LNCaP clone FGC (cell line): ENCODE measurements around the gene ADGRV1.

Experiments used
- DNase-seq: peaks from one replicate; pipeline ENCODE4 v3.0.0-alpha.2; 2011; ENCODE audit warnings: low read depth
- H3K4me3 ChIP-seq: 2 replicates; pipeline ENCODE4 v1.5.1; 2011; ENCODE audit warnings: mild to moderate bottlenecking, low read depth, low read length, control low read depth
- CTCF ChIP-seq: IDR thresholded peaks from 2 replicates; pipeline ENCODE4 v1.5.1; 2012; ENCODE audit warnings: mild to moderate bottlenecking; ENCODE audit not compliant: control insufficient read depth, insufficient read depth; ENCODE audit errors: extremely low read depth

ADGRV1 gene

GRCh38 chr5:90853750-90854149 lies 295.2 kb downstream of the ADGRV1 start:
- H3K4me3 ChIP-seq, result no peak overlapping the region
- TF ChIP-seq CTCF, result no peak
- no peak for DNase-seq

- DNase-seq, result no peak
- TF ChIP-seq CTCF, result no peak
Measured at GRCh38 chr5:90854169-90854568, 295.6 kb downstream of the ADGRV1 start.

GRCh38 chr5:90855296-90856010 lies 296.9 kb downstream of the ADGRV1 start:
- no peak for DNase-seq
- H3K4me3 ChIP-seq, result no peak overlapping the region
- no peak for TF ChIP-seq CTCF

More at GRCh38 chr5:90854169-90854568, 295.6 kb downstream of the ADGRV1 start:
- no peak overlapping the region for H3K4me3 ChIP-seq

GRCh38 chr5:90861843-90862586 lies 303.4 kb downstream of the ADGRV1 start:
- peak; percentile 55 for TF ChIP-seq CTCF
- no peak for DNase-seq
- H3K4me3 ChIP-seq, result no peak overlapping the region

GRCh38 chr5:90865180-90865579 lies 306.6 kb downstream of the ADGRV1 start:
- no peak overlapping the region for H3K4me3 ChIP-seq
- no peak for DNase-seq
- TF ChIP-seq CTCF, result no peak

GRCh38 chr5:90866333-90866732 lies 307.7 kb downstream of the ADGRV1 start:
- no peak for DNase-seq
- H3K4me3 ChIP-seq, result no peak overlapping the region
- TF ChIP-seq CTCF, result peak; percentile 44
